Activated T-cell treated with anti-CD3 and anti-CD28 coated beads for 1 hour (primary cell): ENCODE results near the gene GUCY2F.

ENCODE experiments used
- DNase-seq: peaks from one replicate; pipeline ENCODE4 v3.0.0-alpha.2; 2020; ENCODE audit warnings: low read depth

Gene GUCY2F

DNA sequence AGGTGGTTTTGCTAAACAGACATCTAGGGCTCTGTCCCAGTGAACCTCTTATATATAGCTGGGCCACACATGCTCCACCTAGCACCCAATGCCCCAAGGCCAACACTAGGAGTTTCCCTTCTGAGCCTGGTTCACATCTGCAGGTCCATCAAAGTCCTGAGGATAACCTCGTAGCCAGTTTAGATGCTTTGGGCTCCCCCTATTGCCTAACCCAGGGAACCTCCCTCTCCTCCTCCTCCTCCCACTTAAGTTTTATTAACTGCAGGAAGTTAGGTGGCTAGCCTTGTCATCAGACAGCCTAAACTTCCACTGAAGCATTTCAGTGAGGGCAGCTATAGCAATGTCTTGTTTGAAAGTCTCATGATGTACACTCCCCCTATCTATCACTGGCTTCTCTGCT is 88.0 kb downstream of the GUCY2F start:
- no peak for DNase-seq

DNA sequence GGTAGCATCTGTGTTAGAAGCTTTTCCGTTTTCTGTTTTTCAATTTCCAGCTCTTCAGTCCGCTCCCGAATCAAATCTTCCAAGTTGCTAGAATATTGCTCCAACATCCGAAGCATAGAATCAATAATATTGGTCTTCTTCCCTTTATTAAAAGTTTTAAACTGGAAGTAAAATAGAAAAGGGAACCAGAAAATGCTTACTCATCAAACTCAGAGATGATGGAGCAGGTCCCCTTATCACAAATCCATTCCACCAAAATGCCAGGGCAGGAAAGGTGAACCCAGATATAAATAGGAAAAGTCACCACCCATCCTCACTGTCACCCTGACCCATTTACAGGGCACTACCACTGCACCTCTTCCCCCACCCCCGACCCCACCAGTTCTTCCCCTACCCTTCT is 89.0 kb downstream of the GUCY2F start:
- DNase-seq = no peak

DNA sequence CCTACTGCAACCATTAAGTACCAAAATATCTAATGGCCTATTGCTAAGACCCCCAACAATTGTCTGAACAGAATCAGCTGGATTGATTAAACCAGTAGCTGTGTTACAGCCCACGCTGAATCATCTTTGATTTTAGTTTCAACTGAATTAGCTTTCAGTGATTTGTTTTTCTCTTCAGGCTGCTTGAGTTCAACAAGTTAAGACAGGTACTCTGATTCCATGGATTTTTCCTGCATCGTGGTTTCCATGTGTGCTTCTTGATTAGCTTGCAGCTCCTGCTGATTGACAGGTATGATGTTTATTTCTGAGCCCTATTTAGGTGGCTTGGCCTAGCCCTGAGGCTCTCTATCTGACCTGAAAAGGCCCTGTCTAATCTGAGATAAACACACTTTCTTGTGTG is 91.3 kb downstream of the GUCY2F start:
- DNase-seq = no peak

DNA sequence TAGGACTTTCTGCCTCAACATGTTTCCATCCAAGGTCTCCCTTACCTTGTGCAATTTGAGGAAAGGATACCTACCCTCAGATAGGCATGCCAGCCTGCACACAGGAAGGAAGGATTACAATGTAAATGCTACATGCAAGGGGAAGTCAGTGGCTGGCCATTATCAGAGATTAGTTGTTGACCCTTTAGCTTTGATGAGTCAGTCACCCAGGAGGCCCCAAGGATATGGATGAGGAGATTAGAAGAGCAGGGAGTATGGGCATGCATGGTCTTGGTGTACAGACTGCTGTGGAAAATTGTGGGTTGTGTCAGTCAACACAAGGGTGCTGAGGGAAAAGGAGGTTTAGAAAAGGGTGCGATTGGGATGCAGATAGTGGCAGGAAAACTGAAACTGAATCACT is 92.0 kb downstream of the GUCY2F start:
- no peak for DNase-seq

DNA sequence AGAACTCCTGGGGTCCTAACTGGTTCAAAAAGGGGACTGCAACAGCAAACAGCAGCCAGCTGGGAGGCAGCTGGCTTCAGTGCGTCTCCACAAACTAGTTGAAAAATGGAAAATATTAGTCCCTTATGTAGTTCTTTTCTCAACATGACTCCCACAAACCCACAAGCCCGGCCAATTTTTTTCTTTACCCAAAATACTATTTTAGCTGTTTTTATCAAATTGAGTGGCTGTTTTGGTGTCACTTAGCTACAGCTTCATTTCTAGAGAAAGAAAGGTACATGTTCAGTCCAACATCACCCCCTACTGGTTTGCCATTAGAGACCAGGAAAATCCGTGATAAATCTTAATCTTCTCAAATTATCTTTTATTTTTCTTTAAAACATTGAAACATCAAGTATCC is 97.2 kb downstream of the GUCY2F start:
- DNase-seq = no peak

DNA sequence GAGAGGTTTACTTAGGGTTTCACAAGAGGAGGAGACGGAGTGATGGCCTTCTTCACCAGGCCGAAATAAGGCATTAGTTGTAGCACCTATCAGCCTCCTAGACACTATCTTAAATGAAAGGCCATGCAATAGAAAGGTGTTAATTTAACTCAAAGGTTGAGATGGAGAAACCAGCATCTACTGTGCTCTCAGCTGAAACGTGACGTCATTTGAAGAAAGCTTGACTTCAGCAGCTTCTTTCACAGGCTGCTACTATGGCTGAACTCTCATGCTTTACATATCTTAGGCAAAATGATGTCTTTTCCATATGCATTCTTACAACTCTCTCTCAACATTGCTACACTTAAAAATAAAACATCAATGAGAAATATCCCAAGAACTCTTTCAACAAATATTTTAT is 99.6 kb downstream of the GUCY2F start:
- no peak for DNase-seq

DNA sequence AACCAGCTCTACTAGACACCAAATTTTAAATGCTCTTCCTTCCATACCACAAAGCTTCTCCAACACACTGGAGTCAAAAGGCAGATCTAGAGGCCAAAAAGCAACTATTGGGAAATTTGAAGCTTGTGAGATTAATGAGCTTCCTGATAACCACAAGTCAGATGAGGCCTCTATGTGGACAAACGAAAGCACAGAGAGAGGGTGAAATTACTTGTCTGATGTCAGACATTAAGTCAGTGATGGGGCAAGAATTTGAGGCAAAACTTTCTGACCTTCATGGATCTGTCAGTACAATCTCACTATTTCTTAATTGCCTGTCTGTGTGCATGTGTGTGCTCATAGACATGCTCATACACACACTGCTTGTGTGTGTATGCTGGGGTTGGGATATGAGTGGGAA is 103.6 kb downstream of the GUCY2F start:
- DNase-seq = no peak

DNA sequence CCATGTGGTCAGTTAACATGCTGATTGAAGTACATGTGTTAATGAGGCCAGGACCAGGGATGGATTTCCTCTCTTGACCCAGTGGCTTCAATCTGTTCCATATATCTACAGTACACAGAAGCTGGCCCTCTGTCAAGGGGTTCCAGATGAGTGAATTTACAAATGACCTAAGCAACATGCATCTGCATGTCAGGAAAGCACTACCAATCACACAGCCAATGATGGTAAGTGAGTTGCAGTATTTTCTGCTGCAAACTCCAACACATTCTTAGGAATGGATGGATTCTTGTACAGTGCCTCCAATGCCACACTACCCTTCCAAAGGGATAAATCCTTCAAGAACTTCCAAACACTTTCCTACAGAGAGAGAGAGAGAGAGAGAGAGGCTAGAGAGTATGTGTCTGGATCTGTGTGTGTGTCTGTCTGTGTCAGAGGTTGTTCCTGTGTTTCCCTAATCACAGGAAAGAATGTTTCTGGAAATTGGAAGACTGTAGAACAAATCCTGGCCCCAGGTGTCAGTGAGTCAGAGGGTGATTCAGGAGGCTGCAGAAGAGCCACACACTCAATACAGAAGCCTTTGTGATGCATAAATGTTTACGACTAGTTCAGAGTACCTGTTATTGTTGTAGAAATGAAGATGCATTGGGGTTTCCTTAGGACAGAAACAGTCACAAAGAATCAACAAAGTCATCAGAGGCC is 107.5 kb downstream of the GUCY2F start:
- no peak for DNase-seq

DNA sequence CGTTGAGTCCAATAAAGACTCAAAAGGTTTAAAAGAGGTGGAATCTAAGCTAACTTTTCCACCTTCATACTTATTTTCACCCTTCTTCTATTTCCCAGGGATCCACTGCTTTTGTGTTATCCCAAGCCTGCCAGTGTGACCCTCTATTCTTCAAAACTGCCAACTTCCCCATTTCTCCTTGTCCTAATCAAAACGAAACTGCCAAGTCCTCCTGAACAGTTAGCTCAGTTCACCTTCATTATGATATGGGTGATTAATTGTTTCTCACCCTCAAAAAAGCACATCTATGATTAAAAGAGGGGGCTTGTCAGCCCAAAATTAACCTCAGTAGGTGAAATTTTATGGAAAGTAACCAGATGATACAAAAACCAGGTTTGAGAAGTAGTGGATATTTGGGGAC is 108.4 kb downstream of the GUCY2F start:
- DNase-seq = no peak

DNA sequence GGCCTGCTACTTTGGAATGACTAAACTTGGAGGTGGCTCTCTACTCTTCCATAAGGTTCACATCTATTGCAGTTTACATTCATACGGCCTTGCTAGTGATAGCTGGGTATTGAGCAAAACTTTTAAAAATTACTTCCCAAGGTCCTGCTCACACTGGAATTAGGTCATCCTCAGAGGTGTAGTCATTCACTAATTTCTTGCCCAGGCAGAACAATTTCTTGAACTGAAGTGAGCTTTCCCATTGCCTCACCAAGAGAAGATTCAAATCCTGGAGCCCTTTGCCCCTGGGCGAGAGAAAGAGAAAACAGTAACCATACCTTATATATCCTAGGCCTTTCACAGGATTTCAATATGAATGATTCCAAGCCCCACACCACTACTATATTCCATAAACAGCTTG is 109.2 kb downstream of the GUCY2F start:
- DNase-seq = no peak

DNA sequence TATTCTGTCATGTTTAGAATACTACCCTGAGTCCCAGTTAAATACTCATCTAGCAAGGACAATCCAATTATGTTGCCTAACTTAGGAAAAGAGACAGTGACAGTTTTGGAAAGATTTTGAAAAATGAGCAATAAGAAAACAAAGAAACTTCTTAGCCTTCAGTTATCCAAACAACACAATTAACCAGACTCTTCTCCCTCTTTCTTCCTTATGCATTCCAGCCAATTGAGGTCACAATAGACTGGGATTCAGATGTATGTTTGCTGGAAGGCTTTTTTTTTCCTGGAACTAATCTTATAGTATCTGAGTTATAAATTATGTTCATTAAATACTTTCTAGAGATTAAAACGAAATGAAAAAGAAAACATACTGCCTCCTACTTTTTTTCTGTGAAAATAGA is 109.6 kb downstream of the GUCY2F start:
- no peak for DNase-seq

DNA sequence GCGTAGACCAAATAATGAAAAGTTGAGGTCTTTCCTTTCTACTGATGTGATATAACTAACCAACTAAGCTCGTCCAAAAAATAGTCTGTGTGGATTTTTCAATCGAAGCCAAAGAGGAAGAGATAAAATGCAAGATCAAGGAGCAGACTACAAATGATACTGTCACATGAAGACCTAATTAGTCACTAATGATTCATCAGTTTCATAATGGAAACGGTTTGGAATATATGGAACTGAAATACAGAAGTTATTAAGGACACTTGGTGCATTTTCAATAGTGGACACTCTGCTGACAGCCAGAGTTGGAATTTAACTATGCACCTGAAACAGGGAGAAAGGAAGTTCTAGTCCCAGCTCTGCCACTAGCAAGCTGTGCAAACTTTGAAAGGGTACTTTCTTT is 119.8 kb downstream of the GUCY2F start:
- no peak for DNase-seq

DNA sequence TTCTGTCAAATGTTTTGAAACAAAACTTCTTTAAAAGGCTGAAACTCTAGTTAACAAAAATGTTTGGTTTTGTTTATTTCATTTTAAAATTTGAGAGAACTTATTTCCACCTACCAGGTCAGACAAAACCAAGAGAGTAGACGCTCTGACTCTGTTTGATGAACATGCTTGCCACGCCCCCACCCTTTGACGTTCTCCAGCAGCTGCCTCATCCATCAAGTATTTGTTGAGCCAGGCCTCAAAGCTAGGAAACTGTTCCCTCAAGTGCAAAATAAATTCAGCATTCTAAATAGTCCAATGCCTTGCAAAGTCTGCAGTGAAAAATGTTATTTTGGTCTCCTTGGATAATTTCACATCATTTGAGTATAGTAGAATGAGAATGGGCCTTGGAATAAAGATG is 121.6 kb downstream of the GUCY2F start:
- no peak for DNase-seq

DNA sequence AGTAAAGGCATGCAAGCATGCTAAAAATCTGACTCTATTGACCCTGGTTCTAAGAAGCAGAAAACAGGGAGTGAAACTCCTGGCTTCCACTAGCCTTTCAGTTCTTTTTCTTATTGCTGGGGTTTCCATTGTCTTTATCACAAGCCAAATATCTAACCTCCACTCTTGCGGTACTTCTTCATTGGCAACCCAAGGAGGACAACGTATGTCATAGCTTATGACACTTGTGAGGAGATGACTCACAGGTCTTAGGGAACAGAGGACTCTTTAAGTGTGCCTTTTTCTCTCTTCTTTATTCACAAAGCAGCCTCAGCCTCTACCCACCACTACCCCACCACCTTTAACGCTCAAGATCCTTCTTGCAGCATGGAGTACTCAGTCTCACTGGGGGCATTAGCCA is 124.2 kb downstream of the GUCY2F start:
- no peak for DNase-seq

DNA sequence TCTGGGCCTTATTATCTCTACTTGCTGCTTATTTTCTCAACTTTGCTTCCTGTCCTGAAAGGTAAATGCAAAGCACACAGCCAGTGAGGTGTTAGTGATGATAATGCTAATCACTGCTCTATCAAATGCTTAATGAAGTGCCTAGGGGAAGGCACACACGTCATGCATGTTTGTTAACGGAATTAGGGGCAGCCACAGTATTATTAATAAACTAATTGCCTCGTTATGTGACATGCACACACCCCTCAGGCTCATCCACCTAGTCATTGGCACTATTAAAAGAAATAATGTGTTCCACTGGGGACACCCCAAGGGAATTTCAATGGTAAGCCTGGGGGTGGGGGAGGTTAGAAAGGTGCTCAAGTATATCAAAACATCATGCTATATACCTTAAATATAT is 125.2 kb downstream of the GUCY2F start:
- DNase-seq = no peak

DNA sequence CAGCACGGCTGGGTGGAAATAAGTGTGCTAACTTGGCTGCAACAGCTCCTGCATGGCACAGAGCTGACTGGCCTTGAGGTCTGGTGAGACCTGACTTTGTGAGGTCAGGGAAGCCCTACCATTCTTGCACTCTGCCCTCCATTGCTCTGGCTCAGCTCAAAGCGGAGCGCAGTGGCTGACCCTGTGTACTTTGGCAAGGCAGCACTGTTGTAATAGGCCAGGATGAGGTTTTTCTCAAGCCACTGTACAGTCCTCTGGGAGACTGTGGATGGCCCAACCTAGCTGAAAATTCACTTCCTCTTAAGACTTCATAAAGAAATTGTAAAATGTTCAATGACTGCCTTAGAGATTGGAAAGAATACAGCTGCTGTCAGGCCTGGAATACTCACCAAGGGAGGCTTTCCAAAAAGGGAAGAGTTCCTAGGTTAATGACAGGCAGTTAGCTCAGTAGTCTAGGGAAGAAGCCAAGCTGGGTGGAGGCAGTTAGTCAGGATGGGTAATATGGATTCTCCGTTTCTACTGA is 129.8 kb downstream of the GUCY2F start:
- DNase-seq = no peak

DNA sequence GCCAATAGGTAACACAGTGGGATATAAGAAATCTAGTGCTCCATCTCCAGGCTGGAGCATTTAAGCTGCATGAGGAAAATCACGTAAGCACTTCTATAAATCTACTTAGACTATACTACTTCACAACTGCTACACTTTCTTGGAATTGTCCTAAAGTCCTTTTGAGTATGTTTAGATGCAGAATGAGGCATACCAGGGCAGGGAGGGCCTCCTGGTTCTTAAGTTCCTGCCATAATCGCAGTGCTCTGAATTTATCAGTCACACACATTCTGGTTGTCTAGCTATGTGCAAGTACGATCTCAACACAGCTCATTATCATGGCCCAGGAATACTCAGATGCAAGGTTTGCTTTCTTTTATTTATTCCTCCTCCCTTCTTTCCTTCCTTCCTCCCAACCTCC is 130.3 kb downstream of the GUCY2F start:
- no peak for DNase-seq

DNA sequence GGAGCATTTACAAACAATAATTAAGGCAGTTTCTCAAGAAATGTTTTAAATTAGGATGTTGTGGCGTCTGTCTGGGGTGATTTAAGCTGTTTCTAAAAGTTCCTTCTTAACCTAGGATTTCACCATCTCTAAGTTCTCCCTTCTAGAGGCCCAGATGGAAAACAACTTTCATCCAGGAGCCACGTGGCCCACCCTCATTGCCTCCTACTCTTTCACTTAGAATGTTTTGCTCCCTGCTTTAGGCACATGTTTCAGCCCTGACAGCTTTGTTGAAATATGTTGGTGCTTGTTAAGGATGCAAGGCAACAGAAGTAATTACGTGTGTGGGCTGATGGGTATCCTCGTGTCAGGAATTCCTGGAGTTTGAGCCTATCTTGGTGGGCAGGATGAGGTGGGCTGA is 131.3 kb downstream of the GUCY2F start:
- DNase-seq = no peak

DNA sequence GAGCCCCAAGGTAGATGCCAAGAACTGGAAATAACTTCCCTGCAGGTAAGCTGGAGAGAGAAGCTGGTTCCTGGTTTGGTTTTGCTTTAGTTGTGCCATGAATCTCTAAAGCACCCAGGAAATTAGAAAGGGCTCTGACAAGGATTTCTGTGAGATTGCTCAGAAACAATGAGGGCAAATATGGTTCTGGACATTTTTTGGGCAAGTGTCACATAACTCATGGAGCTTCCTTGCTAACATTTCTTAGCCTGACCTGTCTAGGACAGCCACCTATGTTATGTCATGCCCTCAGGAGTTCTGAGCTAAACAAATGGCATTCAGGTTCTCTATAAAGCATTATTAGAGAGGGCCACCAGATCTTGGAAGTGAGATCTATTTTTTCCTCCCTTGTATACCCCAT is 131.8 kb downstream of the GUCY2F start:
- DNase-seq = no peak

DNA sequence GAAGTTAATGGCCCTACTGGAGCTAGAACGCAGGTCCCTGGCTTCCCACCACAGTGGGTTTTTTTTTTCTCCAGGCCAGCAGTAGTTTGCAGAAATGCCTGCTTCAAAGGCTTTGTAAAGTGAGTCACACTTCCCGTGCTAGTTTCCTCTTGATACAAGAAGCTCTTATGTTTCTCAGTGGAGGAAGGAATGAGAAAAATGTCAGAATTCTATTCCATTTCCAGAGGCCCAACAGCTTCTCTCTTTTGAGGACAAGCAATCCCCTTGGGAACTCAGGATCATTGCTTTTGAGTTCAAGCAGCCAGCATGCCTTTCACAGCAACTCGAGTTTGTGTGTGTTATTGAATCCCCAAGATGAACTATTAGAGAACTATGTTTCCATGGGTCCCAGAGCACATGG is 134.3 kb downstream of the GUCY2F start:
- DNase-seq = no peak

DNA sequence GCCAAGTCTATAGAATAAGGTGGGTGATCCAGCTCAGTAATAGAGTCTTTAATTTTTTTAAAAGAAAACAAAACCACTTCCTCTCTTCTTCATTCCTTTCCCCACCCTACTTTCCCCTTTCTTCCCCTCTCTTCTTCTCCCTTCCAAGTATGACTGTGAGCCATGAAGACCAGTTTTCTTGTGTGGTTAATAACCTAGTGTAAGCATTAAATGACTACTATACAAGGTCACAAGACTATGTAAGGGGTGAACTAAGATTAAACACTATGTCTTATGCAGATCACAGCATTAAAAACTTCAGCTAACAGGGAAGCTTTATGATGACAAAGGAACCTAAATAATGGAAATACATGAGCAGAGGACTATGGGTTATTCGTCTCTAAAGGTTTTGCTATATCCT is 135.4 kb downstream of the GUCY2F start:
- no peak for DNase-seq

DNA sequence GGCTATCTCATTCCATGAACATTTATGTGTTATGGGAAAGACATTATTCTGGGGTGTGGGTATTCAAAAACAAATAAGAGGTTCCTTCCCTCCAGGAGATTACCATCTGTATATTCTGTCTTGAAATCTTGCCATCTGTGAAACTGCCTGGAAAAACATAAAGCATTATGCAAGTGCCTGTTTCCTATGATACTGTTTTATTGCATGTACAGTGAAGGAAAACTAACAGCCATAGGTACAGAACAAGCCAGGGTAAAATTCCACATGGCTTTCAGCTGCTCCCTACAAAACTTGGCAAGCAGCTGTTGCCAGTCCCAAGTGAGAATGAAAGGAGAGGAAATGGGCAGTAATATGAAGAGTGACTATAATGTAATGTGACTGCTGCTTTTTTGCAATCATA is 136.0 kb downstream of the GUCY2F start:
- no peak for DNase-seq

DNA sequence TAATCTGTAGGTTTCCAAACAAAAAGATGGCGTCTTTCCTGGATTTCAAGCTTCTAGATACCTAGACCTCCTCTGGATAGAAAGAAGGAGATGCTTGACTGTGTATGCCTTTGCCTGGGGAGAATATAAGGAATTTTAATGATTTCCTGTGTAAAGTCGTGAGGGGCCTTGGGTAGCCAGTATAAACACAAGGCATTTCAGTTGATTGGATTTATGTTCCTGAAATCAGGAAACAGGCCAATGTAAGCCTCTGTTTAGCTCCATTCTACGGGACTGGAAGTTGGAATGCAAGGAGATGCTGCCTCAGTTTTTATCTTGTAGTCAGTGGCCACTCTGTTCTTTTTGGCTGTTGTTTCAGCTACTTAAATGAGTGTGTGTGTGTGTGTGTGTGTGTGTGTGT is 137.2 kb downstream of the GUCY2F start:
- DNase-seq = no peak

DNA sequence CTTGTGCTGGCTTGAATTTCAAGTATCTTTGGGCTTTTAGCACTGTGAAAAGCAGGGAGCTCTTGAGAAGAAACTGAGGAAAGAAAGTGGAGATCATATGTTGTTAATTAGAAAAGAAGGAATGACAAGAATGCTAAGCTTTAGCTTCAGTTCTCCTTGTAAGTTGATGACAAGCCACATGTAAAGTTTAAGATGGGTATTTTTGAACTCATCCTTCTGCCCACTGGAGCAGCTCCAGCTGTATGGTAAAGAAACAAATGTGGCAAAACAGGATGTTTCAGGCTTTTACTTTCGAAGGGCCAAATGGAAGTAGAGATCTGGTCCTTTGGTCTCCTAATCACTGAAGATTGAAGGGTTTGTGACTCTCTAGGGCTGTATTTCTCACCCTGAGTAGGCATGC is 137.8 kb downstream of the GUCY2F start:
- no peak for DNase-seq

DNA sequence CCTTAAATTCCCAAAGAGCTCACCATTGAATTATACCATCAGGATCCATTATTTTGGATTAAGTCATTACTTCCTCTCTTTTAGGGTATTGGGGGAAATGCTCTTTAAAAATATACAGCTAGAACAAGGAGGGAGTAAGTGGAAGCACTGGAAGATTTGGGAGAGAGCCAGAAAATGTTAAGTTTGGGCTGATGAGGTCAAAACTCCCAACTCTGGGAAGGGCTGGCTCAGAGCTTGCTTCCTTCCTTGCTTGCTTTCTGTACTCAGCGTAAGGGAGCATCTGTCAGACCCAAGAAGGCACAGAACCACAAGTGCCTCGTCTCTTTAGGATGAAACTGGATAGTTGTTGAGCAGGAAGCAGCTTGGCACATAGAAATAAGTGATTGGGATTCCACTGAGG is 138.2 kb downstream of the GUCY2F start:
- DNase-seq = no peak
